ENCODE measurements around the gene SNX20. TPM values are rescaled to one million over a fixed set of nuclear protein-coding genes. Genes with fewer than 3 reads are reported as not detected.

Gene SNX20
- total RNA-seq, 1 donor from 2014 or later = 0.34 TPM

- no peak for DNase-seq
Observed at GRCh38 chr16:50634090-50634489, 47.0 kb downstream of the SNX20 start.

- no peak for DNase-seq
Observed at GRCh38 chr16:50632927-50633800, 47.9 kb downstream of the SNX20 start.

- no peak for DNase-seq
Observed at GRCh38 chr16:50631985-50632576, 49.0 kb downstream of the SNX20 start.

GRCh38 chr16:50631249-50631984 is 49.7 kb downstream of the SNX20 start:
- DNase-seq = no peak

GRCh38 chr16:50630394-50631020 is 50.6 kb downstream of the SNX20 start:
- no peak for DNase-seq

GRCh38 chr16:50629334-50629733 is 51.8 kb downstream of the SNX20 start:
- no peak for DNase-seq

- DNase-seq = no peak
Observed at GRCh38 chr16:50628156-50628802, 52.8 kb downstream of the SNX20 start.

GRCh38 chr16:50627419-50627818 is 53.7 kb downstream of the SNX20 start:
- peak; percentile 15 for DNase-seq

- no peak for DNase-seq
Observed at GRCh38 chr16:50626868-50627267, 54.2 kb downstream of the SNX20 start.

GRCh38 chr16:50625374-50625773 is 55.7 kb downstream of the SNX20 start:
- DNase-seq = no peak

GRCh38 chr16:50624449-50624970 is 56.6 kb downstream of the SNX20 start:
- no peak for DNase-seq

GRCh38 chr16:50622643-50623369 is 58.3 kb downstream of the SNX20 start:
- DNase-seq = no peak

GRCh38 chr16:50622029-50622428 is 59.1 kb downstream of the SNX20 start:
- DNase-seq = no peak

Other genes starting within 250 kb of the SNX20 start
- 0.14 TPM in 1 of 2 replicates, not detected in the other for gene NKD1, start 132.9 kb downstream of the SNX20 start, total RNA-seq
- gene NOD2, start 12.3 kb upstream of the SNX20 start, total RNA-seq = 0.51 and 1.6 TPM in 2 replicates
- gene CYLD, start 60.8 kb upstream of the SNX20 start, total RNA-seq = 37.5 and 59.1 TPM in 2 replicates

All from dermis blood vessel endothelial cell (primary cell).